Measurements from ENCODE around the gene ELF5.

ELF5 gene

GRCh38 chr11:34448223-34448994 is 65.2 kb downstream of the ELF5 start:
- DNase-seq, result no peak

DNA sequence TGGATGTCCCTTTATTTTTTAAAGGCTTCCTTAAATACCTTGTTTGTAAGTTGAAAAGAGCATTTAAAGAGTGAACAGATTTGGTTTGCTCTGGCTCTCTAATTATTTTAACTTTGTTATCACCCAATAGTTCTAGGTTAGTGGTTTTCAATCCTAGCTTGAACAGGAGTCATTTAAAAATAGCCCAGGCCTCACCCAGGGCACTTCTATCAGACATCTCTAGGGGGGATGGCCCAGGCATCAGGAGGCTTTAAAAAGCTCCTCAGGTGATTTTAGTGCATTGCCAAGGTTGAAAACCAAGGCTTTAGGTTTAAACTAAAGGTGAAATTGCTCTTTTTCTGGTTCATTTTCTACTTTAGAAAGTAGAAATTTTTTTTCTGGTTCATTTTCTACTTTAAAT is 66.5 kb downstream of the ELF5 start:
- no peak for DNase-seq

DNA sequence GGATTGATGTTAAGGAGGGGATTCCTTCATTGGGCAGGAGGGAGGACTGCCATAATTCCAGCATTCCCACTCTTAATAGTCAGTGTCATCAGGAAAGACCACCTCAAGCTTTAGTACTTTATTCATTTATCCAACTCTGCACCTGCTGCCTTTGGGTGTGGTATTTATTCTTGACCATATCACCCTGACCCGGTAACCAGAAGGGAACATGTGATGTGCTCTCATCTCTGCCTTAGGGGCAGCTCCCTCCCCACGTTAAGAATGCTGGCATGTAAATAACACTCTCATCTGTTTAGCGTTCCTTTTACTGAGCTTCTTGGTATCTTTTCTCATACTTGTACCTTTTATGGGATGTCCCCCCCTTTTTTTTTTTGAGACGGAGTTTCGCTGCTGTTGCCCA is 67.2 kb downstream of the ELF5 start:
- no peak for DNase-seq

DNA sequence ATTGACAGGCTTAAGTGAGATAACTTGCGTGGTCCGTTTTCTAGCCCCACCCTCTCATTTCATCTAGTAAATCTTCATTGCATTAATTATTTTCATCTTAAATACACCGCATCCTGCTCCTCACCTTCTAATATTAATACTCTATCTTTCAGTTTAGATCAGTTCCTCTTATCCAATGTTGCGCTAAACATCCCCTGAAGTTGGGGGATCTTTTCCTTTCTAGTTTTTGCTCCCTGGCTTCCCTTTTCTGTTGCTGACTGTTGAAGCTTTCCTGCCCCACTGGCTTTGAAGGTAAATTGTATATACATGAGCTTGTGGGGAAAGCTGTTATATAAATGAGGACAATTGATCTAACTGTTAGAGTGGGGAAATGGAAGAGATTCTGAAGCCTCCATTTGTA is 67.6 kb downstream of the ELF5 start:
- DNase-seq, result no peak

- DNase-seq, result no peak
These were observed 69.2 kb downstream of the ELF5 start for GRCh38 chr11:34444428-34444827.

DNA sequence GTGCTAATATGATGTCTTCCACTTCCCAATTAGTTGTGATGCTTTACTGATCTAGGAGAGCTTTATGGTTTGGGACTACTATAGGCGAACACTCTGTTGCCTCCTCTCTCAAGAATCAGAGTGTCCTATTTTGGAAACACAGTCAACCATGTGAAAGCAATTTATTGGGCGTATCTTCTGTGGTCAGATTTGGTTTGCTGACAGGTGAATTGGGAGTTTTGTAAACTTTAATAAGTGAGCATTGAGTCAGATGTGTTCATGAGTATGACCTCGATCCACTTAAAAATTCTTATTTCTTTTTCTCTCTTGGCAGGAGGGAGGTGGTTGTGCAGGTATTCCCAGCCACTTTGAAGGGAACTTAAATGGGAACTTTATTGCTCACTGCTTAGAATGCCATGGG is 70.5 kb downstream of the ELF5 start:
- no peak for DNase-seq

DNA sequence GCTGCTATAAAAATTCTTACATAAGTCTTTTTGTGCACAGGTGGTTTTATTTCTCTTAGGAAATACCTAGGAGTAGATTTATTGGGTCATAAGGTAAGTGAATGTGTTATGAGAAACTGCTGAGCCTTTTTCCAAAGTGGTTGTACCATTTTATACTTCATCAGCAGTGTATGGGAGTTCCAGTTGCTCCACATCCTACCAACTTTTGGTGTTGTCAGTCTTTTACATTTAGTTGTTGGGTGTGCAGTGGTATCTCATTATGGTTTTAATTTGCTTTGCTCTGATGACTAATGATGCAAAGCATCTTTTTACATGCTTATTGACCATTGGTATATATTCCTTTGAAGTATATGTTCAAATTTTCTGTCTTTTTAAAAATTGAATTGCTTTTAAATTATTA is 71.8 kb downstream of the ELF5 start:
- DNase-seq, result no peak

- no peak for DNase-seq
These were observed 73.9 kb downstream of the ELF5 start for GRCh38 chr11:34439610-34440198.

GRCh38 chr11:34438529-34439507 is 74.8 kb downstream of the ELF5 start, which contains the start of gene CAT:
CAT (plus strand) TSS chr11:34438934; CDS start chr11:34439014, 80 bp downstream.
- peak; percentile 94 to 96 for DNase-seq

GRCh38 chr11:34437224-34438125 is 76.1 kb downstream of the ELF5 start:
- DNase-seq, result no peak

DNA sequence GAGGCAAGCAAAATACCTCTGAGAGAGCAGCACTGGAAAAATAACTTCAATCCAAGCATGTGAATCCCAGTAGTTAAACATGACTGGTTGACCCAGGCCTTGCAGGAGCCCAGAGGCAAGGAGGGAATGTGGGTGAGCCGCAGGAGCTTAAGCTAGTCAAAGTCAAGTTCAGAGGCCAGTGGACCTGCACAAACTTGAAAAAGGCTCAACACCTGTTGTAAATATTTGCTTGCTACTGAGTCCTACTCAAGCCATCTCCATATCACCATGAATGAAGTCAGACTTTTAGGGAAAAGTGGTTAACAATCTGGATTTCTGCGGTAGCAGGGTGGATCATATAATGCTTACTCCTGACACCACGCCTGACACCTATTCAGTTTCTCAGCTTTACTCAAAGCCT is 79.7 kb downstream of the ELF5 start:
- no peak for DNase-seq

- no peak for DNase-seq
These were observed 80.8 kb downstream of the ELF5 start for GRCh38 chr11:34432822-34433221.

- no peak for DNase-seq
These were observed 81.6 kb downstream of the ELF5 start for GRCh38 chr11:34431979-34432378.
